DMS79 treated with DMSO at 0.1 percent for 48 hours (cell line): Measurements from ENCODE around the gene NFAM1.

Source experiments
- DNase-seq: peaks from one replicate; lab custom pipeline; 2025; lab: John Stamatoyannopoulos, UW

The NFAM1 gene

DNA sequence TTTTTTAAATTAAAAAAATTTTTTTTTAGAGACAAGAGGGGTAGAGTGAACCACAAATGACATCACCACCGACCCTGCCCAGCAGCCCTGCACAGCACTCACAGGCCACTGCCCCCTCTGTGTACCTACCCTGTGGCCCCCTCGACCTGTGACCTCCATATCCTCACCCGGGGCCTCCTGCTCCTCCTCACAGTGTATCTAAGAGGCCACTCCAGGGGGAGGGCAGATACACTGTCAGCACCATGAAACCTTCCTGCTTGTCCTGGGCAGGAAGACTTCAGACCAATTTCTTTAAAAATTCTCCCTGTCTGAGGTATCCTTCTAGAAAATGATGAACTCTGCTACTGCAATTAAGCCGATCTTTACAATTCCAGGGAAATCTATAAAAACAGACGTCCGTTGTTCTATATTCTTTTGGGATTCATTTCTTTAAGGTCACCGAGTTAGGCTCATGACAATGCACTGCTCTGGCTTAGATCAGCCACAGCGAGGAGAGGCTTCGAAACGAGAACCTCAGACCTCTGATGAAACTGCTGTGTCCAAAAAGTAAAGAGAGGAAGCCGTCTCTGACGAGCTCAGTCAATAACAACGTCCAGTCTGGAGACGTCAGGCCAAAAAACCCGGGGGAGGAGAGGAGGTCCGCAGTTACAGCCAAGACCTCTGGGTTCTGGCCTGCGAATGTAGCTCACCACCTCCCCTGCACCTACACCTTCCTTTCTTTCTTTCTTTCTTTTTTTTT is 17.5 kb downstream of the NFAM1 start:
- no peak for DNase-seq

DNA sequence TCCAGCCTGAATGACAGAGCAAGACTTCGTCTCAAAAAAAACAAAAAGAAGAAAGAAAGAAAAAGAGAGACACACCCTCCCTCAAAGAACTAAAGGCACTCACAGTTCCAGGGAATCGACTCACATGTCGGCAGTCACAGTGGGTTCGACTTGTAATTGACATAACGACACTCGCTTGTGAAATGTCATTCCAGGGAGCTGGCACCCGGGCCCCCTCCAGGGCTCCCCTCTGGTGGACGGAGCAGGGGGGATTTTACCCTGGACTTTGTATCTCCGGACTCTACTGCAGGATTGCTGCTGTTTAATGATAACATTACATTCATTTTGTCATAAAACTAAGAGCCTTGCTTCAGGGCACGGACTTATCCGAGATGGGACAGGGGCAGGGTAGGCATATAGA is 18.2 kb downstream of the NFAM1 start:
- no peak for DNase-seq

GRCh38 chr22:42412744-42413333 is 19.4 kb downstream of the NFAM1 start:
- DNase-seq = peak; percentile 48

DNA sequence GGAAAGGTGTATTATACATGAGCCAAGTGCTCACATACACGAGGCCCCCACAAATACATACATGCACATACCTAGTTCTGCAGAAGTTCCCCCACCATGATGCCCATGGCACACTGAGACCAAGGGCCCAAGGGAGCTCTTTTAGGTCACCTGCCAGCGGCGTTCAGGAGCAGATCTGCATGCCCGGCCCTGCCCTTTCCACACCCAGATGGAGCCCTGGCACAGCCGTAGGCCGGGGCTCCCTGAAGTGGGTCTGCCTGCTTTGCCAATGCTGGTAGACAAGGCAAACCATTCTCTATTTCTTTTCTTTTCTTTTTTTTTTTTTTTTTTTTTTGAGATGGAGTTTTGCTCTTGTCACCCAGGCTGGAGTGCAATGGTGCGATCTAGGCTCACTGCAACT is 21.5 kb downstream of the NFAM1 start:
- peak; percentile 52 for DNase-seq

- DNase-seq = no peak
Measured at GRCh38 chr22:42408810-42409529, 23.2 kb downstream of the NFAM1 start.

DNA sequence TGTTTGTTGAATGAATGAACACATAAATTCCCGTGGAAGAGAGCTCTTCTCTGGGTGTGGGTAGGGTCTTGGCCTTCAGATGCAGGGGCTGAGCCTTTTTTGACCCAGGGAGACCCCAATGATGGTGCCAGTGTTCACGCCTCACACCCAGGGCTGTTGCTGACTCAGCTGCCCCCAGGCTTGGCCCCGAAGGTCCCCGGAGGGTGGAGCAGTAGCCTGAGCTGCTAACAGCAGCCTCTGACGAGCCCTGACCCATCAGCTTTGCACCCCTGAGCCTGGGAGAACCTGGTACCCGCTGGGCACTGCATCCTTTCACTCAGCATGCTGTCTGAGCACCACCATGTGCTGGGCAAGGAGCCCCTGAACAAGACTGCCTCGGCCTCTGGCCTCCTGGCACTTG is 23.9 kb downstream of the NFAM1 start:
- DNase-seq = no peak

- no peak for DNase-seq
Measured at GRCh38 chr22:42404266-42404665, 27.9 kb downstream of the NFAM1 start.

- DNase-seq = no peak
Measured at GRCh38 chr22:42401535-42402334, 30.5 kb downstream of the NFAM1 start.

DNA sequence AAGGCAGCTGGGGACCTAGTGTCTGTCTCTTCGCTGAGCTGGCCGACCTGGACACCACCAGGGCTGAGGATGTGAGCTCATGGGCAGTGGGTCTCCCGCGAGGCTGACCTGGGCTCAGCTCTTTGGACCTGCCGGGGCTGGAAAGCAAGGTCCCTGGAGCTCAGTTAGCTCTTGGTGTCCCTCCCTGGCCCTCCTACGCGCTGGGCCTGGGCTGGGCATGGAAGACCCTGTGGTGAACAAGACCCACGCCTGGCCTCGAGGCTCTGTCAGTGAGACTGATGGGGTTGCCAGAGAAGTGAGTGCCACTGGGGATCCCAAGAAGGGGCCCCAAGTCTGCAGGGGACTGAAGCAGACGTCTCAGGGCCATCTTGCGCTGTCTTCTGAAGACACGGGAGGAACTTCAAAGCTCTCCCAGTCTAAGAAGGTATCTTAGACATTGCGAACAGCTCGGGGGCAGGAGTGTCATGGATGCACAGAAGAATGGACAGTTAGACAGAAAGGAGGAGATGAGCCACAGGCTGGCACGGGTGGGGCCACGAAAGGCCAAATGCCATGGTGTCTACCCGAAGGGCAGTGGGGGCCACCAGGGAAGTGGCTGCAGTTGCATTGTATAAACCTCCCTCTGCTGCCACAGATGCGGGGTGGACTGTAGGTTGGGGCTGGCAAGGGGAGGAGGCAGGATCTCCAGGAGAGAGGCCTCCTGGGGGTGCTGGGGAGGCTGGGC is 31.2 kb downstream of the NFAM1 start:
- no peak for DNase-seq

GRCh38 chr22:42399315-42400271 is 32.6 kb downstream of the NFAM1 start:
- peak; percentile 89 for DNase-seq

- no peak for DNase-seq
Measured at GRCh38 chr22:42397332-42398249, 34.6 kb downstream of the NFAM1 start.

- DNase-seq = no peak
Measured at GRCh38 chr22:42396621-42397331, 35.4 kb downstream of the NFAM1 start.

DNA sequence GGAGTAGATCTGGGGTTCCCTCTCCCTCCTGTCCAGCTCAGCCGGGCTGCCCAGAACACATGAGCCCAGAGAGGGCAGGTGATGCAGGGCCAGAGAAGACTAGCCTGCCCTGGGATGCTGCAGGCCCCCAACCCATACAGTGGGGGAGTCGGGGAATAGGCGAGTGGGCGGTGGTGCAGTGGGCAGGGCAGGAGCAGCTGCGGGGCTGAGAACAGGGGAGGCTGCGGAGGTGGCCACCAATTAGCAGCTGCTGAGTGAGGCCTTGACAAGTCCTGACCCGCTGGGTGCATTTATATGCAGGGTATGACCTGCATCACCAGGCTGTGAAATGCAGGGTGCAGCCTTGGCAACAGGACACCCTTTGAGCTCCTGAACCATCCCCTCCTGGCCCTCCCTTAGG is 43.1 kb downstream of the NFAM1 start:
- DNase-seq = peak; percentile 61

- peak; percentile 81 for DNase-seq
Measured at GRCh38 chr22:42388130-42388797, 43.9 kb downstream of the NFAM1 start.

- DNase-seq = no peak
Measured at GRCh38 chr22:42387631-42388030, 44.6 kb downstream of the NFAM1 start.

- no peak for DNase-seq
Measured at GRCh38 chr22:42385696-42386095, 46.5 kb downstream of the NFAM1 start.

DNA sequence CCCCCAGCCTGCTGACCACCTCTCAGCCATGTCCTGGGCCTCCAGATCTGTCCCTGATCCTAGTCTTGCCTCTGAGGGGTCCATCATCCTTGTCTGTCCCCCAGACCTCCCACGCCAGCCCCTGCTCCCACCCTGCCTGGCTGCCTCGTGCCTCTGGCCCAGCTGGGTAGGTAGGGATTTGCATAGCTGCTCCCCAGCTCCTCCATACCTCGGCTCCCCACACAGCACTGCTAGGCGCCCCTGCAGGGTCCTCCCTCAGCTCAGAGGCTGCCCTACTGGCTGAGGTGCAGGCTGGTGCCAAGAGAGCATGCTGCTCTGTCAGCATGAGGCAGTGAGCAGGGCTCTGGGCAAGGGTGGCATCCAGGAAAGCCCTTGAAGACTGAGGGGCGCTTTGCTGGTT is 47.7 kb downstream of the NFAM1 start:
- DNase-seq = no peak

- no peak for DNase-seq
Measured at GRCh38 chr22:42383851-42384417, 48.3 kb downstream of the NFAM1 start.
